Activated naive CD4-positive, alpha-beta T cell (primary cell): ENCODE data around the gene HSPB6.
"Not testable (repeated sequence)": the region's sequence is repeated elsewhere in the genome, so short reads cannot be mapped to it uniquely, and the experiment has no call there.

Source experiments
- DNase-seq, 4 experiments: peaks; one replicate each; lab custom pipeline; 2025; lab: John Stamatoyannopoulos, UW

HSPB6 gene

GRCh38 chr19:35786299-35787160 is 29.7 kb upstream of the HSPB6 start:
- no peak for DNase-seq

DNA sequence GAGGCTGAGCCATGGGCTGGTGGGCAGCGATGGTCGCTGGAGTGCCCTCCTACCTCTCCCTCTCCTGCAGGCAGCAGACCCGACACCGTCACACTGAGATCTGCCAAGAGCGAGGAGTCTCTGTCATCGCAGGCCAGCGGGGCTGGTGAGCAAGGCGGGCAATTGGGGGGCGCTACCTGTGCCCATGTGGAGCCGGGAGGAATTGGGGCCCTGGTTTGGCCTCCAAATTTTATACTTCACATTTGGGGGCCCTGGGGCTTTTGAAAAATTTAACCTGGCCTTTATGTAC is 28.5 kb upstream of the HSPB6 start:
- DNase-seq, result no peak

DNA sequence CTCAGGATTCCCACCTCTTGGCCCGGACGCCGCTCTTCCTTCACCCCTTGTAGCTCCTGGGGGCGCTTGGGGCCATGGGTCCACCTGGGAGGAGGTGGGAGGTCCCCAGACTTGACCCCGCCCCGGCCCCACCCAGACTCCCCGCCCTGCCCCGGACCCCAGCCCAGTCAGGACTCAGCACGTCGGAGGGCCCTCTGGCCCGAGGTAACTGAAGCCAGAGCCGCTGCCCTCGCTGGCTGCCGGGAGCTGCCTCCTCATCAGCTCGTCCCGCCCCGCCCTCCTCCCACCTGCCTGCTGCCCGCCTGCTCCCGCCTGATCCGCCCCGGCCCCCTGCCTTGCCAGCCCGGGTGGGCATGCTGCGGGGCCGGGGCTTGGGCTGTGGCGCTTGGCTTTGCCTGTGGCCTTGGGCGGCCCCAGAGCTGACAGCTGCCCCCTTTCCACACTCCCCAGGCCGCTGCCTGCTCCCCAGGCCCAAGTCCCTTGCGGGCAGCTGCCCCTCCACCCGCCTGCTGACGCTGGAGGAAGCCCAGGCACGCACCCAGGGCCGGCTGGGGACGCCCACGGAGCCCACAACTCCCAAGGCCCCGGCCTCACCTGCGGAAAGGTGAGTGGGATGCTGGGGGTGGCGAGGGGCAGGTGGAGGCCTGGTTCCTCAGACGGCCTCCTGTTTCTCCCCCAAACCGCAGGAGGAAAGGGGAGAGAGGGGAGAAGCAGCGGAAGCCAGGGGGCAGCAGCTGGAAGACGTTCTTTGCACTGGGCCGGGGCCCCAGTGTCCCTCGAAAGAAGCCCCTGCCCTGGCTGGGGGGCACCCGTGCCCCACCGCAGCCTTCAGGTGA is 27.9 kb upstream of the HSPB6 start:
- DNase-seq, result no peak

DNA sequence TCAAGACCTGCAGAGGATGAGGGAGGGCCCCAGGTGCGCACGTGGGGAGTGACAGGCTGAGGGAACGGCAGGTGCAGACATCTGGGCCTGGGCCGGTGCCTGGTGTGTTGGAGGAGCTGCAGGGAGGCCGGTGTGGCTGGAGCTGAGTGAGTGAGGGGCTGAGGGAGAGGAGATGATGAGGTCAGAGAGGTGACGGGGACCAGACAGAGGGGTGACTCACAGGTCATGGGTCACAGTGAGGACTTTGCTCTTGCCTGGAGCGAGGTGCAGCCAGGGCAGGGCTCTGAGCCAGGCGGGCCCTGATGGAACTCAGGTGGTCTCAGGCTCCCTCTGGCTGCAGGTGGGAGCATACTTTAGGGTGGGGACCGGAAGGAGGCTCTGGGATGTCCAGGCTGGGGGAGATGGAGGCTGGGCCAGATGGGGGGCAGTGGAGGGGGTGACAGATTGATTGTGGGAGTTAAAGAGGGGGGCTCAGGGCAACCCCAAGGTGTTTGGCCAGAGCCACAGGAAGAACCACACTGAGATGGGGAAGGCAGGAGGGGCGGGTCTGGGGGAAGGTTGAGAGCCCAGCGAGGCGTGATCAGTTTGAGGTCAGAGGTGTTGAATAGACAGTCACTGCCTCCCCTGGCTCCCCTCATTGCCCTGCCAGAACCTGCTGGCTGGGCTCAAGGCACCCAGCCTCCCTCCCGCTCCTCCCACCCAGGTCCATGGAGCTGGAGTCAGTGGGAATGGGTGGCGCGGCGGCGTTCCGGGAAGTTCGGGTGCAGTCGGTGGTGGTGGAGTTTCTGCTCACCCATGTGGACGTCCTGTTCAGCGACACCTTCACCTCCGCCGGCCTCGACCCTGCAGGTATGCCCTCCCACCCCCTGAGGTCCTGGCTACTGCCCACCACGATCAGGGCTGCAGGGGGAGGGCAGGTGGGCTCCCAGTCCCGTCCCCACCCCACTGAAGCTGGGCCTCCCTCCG is 26.9 kb upstream of the HSPB6 start:
- DNase-seq, result no peak

- no peak for DNase-seq
These were observed 25.8 kb upstream of the HSPB6 start for GRCh38 chr19:35782589-35782988.

GRCh38 chr19:35781650-35782049 is 24.8 kb upstream of the HSPB6 start:
- no peak for DNase-seq

DNA sequence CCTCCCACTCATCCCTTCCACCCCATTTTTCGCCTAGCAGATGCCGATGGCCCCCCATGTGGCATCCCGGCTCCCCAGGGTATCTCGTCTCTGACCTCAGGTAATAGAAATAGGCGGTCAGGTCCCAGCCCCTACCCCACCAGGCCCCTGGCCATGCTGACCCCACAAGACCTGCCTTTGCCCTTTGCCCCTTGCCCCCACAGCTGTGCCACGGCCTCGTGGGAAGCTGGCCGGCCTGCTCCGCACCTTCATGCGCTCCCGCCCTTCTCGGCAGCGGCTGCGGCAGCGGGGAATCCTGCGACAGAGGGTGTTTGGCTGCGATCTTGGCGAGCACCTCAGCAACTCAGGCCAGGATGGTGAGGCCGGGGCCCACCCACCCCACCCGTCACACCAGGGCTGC is 23.9 kb upstream of the HSPB6 start:
- no peak for DNase-seq

- no peak for DNase-seq
These were observed 23.2 kb upstream of the HSPB6 start for GRCh38 chr19:35780058-35780457.

- DNase-seq, result no peak
These were observed 22.2 kb upstream of the HSPB6 start for GRCh38 chr19:35779033-35779432.

DNA sequence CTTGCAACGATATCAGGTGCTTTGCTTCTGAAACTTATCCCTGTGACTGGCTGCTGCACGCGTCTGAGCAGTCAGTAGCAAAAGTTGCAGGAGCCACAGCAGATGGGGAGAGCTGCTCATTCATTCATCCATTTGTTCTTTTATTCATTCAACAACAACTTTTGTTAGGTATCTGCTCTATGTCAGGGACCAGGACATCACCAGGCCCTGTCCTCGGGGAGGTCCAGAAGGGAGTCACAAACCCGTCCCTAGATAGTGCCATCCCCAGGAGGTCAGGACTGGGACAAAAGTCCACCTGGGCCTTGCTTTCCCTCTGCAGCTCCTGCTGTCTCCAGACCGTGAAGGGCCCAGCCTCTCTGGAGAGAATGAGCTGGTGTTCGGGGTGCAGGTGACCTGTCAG is 21.1 kb upstream of the HSPB6 start:
- no peak for DNase-seq

DNA sequence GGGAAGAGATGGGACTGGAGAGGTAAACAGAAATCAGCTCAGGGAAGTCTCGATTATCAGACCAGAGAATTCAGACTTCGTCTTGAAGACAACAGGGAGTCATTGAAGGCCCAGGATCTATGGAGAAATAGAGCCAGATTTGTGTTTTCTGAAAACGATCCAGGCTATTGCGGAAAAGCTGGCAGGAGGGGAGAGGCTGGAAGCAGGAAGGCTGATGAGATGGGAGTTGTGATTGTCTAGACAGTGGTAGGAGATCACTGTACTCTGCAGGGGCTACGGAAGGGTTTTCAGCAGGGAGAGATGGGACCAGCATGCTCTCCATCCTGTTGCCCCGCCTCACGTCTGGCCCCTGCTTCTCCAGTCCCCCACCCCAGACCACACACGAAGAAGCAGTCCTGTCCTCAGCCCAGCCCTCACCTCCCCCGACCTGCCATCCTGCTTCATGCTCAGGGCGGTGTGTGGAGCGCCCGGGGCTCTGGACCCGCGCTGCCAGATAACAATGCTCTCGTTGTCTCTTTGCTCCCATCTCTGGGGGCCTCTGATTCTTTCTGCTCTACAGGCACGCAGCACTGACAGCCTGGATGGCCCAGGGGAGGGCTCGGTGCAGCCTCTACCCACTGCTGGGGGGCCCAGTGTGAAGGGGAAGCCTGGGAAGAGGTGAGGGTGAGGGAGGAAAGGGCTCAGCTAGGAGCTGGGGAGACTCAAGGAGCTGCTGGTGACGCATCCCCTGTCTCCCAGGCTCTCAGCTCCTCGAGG is 20.4 kb upstream of the HSPB6 start:
- no peak for DNase-seq

DNA sequence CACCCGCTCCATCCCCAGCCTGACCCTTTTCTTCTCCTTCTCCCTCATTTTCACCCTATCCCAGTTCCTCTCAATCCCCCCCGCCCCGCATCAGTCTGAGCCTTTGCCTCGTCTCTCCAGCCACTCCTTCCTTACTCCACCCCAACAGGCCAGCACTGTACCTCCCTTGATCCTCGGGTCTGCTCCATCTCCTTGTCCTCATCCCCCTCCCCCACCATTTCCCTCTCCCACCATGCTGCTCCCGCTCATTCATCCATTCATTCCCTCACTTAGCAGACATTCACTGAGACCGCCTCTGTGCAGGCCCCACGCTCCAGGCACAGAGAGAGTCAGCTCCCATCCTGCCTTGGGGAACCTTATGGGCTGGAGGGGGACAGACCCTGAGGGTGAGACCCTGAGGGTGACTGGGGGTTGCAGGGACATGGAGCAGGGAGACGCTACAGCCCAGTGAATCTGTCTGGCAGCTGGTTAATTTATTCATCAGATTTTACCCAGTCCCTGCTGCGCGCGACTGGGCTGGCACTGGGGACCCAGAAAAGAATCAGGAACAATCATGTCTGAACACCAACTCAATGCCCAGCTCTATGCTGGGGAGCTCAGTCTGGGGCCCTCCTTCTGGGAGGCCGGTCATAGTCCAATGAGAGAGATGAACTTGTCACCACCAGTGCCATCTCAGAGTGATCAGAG is 19.4 kb upstream of the HSPB6 start:
- DNase-seq, result no peak

GRCh38 chr19:35775298-35776101 is 18.7 kb upstream of the HSPB6 start, which contains the start of gene ARHGAP33:
TSS of gene ARHGAP33 (plus strand) at chr19:35775564. CDS start at chr19:35775659, 95 bp downstream.
- peak; percentile 91 to 99 (median 96) for DNase-seq

DNA sequence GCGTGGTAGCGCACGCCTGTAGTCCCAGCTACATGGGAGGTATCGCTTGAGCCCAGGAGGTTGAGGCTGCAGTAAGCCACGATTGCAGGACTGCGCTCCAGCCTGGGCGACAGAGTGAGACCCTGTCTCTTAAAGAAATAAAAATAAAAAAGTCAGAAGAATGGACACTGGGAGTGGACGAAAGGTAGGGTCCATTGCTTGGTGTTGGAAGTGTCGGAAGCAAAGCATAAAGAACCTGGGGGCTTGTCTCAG is 18.1 kb upstream of the HSPB6 start:
- no peak for DNase-seq

DNA sequence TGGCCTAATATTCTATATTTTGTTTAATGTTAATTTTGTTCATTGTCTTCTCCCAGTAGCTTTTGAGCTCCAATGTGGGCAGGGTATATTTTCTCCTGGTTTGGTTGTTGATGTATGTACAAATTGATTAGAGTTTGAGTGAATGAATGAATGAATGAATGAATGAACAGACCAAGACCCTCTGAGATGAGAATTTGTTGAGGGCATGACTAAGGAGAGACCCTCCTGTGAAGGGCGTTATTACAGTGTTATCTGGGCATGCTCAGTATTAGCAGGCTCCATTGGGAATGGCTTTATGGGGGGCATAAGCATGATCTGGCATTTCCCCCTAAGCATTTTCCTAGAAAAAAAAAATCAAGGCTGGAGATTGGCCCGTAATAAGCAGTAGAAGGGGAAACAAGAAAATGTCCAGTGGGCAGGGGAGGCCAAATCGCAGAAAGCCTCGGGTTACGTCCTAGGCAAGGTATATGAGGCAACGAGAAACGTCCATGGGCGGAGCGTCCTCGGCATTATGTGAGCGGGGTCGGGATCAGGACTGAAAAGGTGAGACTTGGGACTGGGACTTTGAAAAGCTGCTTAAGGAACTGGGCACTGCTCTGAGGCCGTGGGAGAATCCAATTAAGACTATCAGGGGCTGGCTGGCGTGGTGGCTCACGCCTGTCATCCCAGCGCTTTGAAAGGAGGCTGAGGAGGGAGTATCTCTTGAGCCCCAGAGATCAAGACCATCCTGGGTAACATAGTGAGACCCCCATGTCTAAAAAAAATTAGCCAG is 17.6 kb upstream of the HSPB6 start:
- DNase-seq, result no peak

GRCh38 chr19:35773020-35773806 is 16.4 kb upstream of the HSPB6 start:
- DNase-seq, result no peak

GRCh38 chr19:35772362-35772761 is 15.5 kb upstream of the HSPB6 start:
- DNase-seq, result not testable (repeated sequence)

GRCh38 chr19:35768082-35768421 is 11.2 kb upstream of the HSPB6 start:
- DNase-seq, result no peak
